IMR-90 (cell line): Measurements from ENCODE around the gene XPR1.

Source experiments
- CHD1 ChIP-seq: IDR thresholded peaks from 2 replicates; pipeline ENCODE4 v1.6.1; 2012; ENCODE audit warnings: low read depth, low read length, improper control_type of control experiment
- CTCF ChIP-seq: conservative IDR thresholded peaks from 2 replicates; pipeline ENCODE4 v1.5.1; 2012; ENCODE audit warnings: mild to moderate bottlenecking, low read depth, low read length, improper control_type of control experiment
- ELK1 ChIP-seq: fragments of 150-350 bp; IDR thresholded peaks from 2 replicates; pipeline ENCODE4 v1.6.1; 2016; ENCODE audit warnings: low read depth, mild to moderate bottlenecking, low read length, moderate library complexity, borderline replicate concordance
- FOS ChIP-seq: fragments of 150-350 bp; IDR thresholded peaks from 2 replicates; pipeline ENCODE4 v1.6.1; 2016; ENCODE audit warnings: low read depth, low read length
- MAFK ChIP-seq: IDR thresholded peaks from 2 replicates; pipeline ENCODE4 v1.6.1; 2012; ENCODE audit warnings: low read depth, low read length, improper control_type of control experiment
- MAZ ChIP-seq: IDR thresholded peaks from 2 replicates; pipeline ENCODE4 v1.6.1; 2012; ENCODE audit warnings: low read depth, mild to moderate bottlenecking, low read length, improper control_type of control experiment, moderate library complexity, borderline replicate concordance
- MXI1 ChIP-seq: IDR thresholded peaks from 2 replicates; pipeline ENCODE4 v1.6.1; 2012; ENCODE audit warnings: low read depth, mild to moderate bottlenecking, low read length, moderate library complexity, borderline replicate concordance
- NFE2L2 ChIP-seq: fragments of 150-350 bp; IDR thresholded peaks from 2 replicates; pipeline ENCODE4 v1.6.1; 2016; ENCODE audit warnings: low read depth, mild to moderate bottlenecking, low read length
- POLR2A ChIP-seq: IDR thresholded peaks from 2 replicates; pipeline ENCODE4 v1.6.1; 2012; ENCODE audit warnings: mild to moderate bottlenecking, low read depth, low read length
- RAD21 ChIP-seq: IDR thresholded peaks from 2 replicates; pipeline ENCODE4 v1.6.1; 2012; ENCODE audit warnings: low read length, improper control_type of control experiment
- RCOR1 ChIP-seq: IDR thresholded peaks from 2 replicates; pipeline ENCODE4 v1.6.1; 2012; ENCODE audit warnings: mild to moderate bottlenecking, low read length, improper control_type of control experiment; ENCODE audit not compliant: insufficient replicate concordance
- RFX5 ChIP-seq: IDR thresholded peaks from 2 replicates; pipeline ENCODE4 v1.8.0; 2012; ENCODE audit warnings: low read depth, mild to moderate bottlenecking, low read length, moderate library complexity
- SMC3 ChIP-seq: fragments of 150-350 bp; IDR thresholded peaks from 2 replicates; pipeline ENCODE4 v1.6.1; 2016; ENCODE audit warnings: low read depth, mild to moderate bottlenecking, antibody characterized with exemption, low read length, moderate library complexity
- USF2 ChIP-seq: fragments of 150-350 bp; IDR thresholded peaks from 2 replicates; pipeline ENCODE4 v1.6.1; 2017; ENCODE audit warnings: mild to moderate bottlenecking, antibody characterized with exemption, low read length, low read depth

- TF ChIP-seq CTCF, result no peak
- TF ChIP-seq FOS, result no peak
- no peak for TF ChIP-seq POLR2A
- TF ChIP-seq SMC3, result no peak
- TF ChIP-seq RFX5, result no peak
- no peak for TF ChIP-seq ELK1
- no peak for TF ChIP-seq MAZ
- no peak for TF ChIP-seq RAD21
- no peak for TF ChIP-seq MAFK
- TF ChIP-seq MXI1, result no peak
- TF ChIP-seq USF2, result no peak
- TF ChIP-seq CHD1, result no peak
- no peak for TF ChIP-seq RCOR1
- TF ChIP-seq NFE2L2, result no peak
These were observed 280.5 kb downstream of the XPR1 start for GRCh38 chr1:180912211-180912800.
